GM18520 (cell line): ENCODE results near the gene IQSEC1.

Source experiments
- ATAC-seq: cut with Tn5 transposase; IDR thresholded peaks from one replicate; pipeline ENCODE4 v1.9.1; 2021; ENCODE audit not compliant: unreplicated experiment

IQSEC1 gene

DNA sequence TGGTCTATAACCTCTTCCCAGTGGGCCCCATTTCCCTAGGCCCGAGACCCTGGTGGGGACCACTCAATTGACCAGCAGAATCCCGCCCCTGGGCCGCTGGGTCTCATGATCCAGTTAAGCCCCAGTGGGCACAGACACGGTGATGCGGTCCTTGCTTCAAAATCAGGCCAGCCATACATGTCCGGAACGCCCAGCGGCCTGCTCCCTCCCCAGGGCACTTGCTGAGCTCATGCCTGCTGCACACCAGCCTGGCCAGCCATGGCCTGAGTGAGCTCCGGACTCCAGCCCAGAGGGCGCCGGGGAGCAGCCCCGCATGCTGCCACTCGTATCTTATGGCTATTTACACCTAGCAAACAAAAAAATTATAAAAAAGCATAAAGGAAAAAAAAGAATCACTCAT lies 34.4 kb upstream of the IQSEC1 start:
- ATAC-seq: no peak

DNA sequence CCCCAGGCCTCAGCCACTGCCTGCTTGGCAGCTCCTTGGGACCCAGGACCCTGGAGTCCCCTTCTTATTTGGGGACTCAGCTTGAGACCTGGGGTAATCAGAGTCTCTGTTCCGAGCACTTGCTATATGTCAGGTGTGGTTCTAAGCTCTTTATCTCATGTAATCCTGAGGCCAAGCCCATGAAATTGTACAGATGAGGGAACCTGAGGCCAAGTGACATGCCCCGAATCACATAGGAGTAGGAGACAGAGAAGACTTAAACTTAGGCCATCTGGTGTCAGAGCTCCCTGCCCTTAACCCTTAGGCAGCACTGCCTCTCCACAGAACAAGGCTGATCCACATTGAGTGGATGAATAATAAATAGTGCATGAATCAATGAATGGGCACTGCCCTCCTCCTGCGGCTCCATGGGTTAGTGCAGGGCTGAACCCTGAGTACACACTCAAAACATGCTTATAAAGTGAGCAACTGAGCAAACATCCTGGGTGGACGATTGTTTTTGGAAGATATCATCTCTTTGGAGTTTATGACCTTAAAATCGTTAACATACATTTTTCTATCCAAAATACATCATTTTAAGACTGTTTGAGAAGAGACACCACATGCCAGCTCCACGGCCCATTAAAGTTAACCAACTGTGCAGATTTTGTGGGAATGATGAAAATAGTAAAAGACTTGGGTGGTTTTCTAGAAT lies 33.2 kb upstream of the IQSEC1 start:
- ATAC-seq: no peak

GRCh38 chr3:13105896-13106250 lies 32.6 kb upstream of the IQSEC1 start:
- no peak for ATAC-seq

DNA sequence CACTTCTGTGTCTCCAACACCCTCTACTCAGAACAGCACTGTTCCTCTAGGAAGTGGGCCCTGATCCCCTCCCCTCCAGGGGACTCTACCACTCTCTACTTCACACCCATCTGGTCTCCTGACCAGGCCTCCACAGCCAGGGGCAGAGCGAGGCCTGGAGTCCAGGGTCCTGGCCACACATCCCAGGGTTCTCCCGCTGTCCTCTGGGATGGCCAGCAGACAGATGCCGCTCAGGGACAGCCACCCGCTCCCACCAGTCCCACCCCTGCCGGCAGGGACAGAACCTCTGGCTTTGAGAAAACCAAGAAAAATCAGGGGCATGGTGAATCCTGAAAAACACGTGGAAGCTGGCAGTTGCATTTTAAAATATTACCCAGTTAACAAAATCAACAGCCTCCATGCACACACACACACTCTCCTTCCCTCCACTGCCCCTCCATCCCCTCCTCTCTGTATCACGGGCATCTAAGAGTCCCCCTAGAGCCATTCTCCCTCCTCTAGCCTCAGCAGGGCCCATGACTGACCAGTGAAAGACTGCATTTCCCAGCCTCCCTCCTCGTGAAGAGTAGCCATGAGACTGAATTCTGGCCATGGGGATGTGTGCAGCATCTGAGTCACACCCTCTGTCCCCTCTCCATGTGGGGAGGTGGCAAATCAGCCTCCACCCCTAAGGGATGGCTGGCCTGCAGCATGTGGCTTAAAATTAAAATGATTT lies 32.1 kb upstream of the IQSEC1 start:
- ATAC-seq: no peak

GRCh38 chr3:13104511-13104910 lies 31.3 kb upstream of the IQSEC1 start:
- no peak for ATAC-seq

DNA sequence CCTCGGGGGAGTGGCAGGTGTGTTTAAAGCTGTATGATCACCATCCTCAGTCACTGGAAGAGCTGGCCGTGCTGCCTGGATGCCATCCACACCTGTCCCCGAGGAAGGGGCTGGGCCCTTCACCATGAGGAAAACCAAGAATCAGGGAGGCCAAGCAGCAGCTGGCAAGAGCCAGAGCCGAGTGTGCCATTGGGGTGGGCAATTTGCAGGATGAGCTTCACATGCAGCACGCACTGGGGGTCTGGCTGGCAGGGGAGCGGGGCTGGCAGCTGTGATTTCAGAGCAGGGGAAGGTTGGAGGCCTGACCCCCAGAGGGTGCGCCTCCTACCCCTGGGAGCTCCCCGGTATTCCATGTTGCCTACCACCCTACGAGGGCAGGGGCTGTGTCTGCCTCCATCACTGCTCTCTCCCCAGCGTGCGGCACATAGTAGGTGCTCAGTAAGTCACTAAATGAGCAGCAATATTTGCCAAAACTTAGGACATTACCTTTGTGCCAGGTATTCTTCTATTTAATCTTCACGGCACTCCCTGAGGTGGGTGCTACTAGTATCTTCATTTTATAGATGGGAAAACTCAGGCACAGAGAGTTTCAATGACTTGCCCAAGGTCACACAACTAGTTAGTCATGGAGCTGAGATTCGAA lies 30.3 kb upstream of the IQSEC1 start:
- ATAC-seq: no peak

DNA sequence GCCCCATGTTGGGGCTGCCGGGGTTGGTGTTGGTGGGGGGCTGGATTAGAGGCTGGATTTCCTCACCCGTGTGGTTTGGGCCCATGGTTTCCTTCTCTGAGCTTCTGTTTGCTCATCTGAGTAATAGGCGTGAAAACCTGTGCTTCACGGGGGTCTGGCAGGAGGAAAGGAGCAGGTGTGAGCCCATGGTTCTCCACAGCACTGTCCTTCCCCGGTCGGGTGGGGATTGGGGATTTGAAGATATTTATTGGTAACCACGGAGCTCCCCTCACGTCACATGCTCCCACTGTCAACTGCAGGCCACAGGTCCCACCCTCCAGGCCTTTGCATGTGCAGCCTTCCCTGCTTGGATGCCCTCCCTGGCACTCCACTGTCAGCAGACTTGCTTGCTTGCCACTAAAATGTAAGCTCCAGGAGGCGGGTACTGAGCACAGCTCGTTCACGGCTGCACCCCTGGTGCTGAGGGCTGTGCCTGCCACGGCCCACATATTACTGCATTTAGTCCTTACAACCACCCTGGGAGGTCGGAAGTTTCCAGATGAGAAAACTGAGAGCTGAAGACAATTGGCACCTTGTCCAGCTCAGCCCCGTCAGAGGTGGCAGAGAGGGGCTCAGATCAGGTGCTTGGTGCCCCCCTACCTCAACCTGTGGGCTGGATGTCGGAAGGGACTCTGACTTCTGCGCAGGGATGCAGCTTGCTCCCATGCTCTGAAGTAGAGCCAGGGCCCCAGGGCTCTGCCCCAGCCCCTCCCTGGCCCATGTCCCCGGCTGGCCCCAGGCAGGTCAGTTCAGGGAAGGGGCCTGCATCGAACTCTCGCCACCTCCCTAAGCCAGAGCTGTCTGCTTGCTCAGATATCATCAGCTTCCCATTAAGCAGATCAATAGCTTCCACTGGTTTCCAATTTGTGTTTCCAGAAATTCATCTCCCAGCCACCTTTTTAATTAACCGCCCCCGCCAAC lies 29.4 kb upstream of the IQSEC1 start:
- ATAC-seq: no peak

DNA sequence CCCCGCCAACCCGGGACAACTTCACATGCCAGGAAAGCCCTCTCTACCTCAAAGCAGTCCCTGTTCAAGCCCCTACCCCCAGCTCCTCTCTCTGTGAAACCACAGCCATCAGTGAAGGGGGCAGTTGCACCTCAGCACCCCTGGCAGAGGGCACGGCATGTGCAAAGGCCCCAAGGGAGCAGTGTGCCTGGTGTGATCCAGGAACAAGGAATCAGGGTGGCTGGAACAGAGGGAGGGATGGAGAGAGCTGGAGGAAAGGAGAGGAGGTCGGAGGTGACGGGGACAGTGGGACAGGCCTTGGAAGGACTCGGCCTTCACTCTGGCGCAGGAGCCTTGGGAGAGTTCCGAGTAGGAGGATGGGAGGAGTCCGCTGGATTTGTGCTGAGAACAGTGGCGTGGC lies 26.5 kb upstream of the IQSEC1 start:
- no peak for ATAC-seq

DNA sequence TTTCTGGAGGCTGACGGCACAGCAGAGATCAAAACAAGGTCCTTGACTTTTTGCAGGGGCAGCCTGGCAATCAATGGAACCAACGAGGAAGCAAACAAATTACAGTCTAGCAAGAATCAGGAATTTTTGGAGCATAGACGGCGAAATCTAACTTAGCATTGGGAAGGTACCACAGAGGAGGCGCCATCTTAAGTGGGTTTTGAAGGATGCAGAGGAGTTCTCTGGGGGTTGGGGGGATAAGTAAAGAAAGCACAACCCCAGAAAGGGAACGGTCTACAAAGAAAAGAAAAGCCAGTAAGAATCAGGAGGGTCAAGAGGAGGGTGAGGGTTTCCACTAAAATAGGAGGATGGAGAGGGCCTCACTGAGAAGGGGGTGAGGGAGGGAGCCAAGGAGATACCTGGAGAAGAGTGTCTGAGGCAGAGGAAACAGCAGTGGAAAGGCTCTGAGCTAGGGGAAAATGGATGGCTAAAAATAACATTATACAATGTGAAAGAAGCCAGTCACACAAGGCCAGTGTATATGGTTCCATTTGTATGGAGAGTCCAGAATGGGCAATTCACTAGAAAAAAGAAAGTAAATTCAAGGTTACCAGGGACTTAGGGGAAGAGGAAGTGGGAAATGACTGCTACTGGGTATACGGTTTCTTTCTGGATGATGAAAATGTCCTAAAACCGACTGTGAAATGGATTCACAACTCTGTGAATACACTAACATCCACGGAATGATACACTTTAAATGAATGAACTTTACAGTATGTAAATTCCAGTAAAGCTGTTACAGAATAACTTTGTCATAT lies 25.2 kb upstream of the IQSEC1 start:
- no peak for ATAC-seq

GRCh38 chr3:13096356-13096755 lies 23.1 kb upstream of the IQSEC1 start:
- ATAC-seq: no peak

- no peak for ATAC-seq
Measured at GRCh38 chr3:13095408-13095937, 22.2 kb upstream of the IQSEC1 start.

DNA sequence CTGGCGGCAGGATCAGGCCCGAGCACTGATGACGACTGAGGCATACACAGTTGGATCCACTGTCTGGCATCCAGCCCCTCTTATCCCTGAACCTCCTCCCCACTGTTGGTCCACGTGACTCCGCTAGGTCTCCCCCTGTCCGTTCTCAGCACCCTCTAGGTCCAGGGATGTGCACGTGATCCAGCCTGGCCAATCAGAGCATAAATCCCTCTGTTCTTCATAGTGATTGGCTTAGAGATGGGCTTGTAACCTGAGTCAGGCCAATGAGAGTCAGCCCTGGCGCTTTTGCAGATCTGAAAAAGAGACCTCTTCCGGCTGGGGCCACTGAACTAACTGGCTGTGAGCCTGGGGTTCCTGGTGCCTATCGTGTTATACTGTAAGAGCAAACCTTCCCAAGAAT lies 20.5 kb upstream of the IQSEC1 start:
- no peak for ATAC-seq

DNA sequence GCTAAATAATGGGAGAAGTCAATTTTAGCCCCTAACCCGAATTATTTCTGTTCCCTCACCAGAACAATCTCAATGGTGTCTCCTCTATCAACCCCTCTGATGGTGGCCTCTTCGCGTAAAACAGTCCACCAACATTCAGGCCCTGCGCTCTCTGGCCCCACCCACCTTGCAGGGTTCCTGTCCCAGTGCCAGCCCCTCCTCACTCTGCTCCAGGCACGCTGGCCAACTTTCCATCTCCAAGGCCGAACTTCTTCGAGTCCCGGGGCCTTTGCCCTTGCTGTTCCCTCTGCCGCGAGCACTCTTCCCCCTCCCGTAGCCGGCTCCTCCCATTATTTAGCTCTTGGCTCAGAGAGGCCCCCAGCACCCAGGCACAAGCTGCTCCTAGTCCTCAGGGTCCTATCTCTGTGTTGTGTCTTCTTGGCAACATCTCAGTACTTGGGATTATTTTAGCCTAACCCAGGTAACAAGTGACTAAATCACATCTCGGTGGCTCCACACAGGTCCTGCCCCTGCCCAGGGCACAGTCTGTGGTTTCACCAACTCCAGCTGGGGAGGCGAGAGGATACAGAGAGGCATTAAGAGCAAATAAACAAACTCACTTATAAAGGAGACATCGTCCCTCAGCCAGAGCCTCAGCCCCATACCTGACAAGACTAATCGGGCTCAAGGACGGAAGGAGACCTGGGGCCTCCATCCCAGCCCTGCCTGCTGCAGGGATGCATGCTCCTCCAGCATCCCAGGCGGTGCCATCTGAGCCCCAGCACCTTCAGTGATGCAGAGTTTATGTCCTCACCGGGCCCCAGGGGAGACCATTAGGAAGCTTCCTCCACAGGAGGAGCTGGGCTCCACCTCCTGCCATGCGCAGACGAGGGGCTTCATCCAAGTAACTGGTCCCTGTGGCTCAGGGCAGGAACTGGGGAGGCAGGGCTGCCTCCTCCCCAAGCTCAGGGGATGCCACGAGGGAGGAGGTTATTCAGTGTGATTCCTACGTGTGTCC lies 19.7 kb upstream of the IQSEC1 start:
- no peak for ATAC-seq

GRCh38 chr3:13091898-13092611 lies 18.8 kb upstream of the IQSEC1 start:
- no peak for ATAC-seq

DNA sequence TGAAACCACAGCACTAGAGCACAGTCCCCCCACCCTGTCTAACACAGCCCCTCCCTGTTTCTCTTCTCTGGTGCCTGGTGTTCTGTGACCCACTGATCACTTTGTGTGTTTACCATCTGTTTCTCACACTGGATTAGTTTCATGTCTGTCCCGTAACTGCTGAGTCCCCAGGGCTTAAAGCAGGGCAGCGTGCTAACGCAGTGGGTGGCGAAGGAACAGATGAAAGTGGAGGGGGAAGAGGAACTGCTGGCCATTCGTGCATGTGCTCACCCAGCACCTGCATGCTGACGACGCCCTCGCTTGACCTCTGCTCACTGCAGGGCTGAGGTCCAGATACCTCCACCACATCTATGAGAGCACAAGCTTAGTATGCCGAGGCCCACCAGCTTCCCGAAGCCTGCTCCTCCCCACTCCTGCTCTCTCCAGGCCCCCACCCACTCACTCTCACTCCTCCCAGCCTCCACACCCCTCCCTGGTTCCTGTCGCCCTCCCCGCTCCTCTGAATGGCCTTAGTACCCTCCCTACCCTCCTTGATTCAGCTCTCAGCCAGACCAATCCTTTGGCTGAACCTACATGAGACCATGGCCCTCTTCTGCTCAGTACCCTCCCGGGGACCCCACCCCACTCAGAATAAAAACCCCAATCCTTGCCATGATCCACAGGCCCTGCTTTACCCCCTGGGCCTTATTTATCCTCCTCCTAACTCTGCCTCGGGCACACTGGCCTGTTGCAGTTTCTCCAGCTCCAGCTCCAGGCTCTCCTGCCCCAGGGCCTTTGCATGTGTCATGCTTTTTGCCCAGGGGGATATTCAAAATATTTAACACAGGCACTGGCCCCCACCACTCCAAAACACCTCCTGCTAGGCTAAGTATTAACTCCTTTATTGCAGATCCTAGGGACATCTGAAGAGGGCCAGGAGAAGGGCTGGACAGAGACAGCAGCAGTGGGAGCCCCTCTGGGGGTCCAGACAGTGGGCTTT lies 15.1 kb upstream of the IQSEC1 start:
- ATAC-seq: no peak

DNA sequence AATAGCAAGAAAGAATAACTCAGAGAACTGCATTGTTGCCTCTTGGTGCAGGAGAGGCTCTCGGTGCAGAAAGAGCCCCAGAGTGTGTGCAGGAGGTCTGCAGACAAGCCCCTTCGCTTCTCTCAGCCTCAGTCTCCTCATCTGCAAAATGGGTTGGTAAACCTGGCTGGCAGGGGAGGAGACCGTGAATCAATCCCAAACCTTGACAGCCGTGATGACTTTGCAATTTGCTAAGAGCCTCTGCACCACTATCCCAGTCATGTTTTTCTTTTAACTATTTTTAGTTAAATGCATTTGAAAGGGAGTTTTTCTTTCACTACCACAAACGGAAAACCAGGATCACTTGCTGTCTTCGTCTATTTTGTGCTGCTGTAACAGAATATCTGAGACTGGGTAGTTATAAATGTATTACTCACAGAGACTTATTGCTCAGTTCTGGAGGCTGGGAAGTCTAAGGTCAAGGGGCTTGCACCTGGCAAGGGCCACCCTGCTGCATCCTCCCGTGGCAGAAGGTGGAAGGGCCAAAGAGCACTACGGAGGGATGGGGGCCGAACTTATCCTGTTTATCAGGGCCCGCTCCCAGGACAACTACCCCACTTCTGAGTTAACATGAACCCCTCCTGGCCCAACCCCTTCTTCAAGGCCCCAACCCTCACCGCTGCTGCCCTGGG lies 14.2 kb upstream of the IQSEC1 start:
- no peak for ATAC-seq

GRCh38 chr3:13086531-13086981 lies 13.3 kb upstream of the IQSEC1 start:
- no peak for ATAC-seq
